CD4-positive, CD25-positive, alpha-beta regulatory T cell (primary cell): ENCODE data around the gene ULK4. TPM values are rescaled to one million over a fixed set of nuclear protein-coding genes. Genes with fewer than 3 reads are reported as not detected.

Experiments
- ATAC-seq, 2 donors: fragments of 150-1000 bp; cut with Tn5 transposase; one replicate each; pipeline ENCODE4 v1.10.0; 2021; ENCODE audit warnings: low read depth in 2 of 2, moderate number of reproducible peaks in 2 of 2, moderate library complexity in 1 of 2
- DNase-seq, 3 donors: peaks; one replicate each; pipeline versions ENCODE4 v3.0.0 to v3.0.0-alpha.2; 2012 to 2022; ENCODE audit warnings: mixed read lengths in 1 of 3
- H3K27ac ChIP-seq: one replicate; pipeline ENCODE4 v1.7.0; 2013; ENCODE audit warnings: mild to moderate bottlenecking, low read length; ENCODE audit not compliant: insufficient read depth, poor library complexity, severe bottlenecking
- H3K27me3 ChIP-seq: one replicate; pipeline ENCODE4 v1.7.0; 2013; ENCODE audit warnings: low read length; ENCODE audit not compliant: control insufficient read depth, insufficient read depth
- H3K36me3 ChIP-seq: one replicate; pipeline ENCODE4 v1.7.0; 2013; ENCODE audit warnings: mild to moderate bottlenecking, low read length, moderate library complexity; ENCODE audit not compliant: control insufficient read depth, insufficient read depth
- H3K4me1 ChIP-seq: 2 replicates; pipeline ENCODE4 v1.7.0; 2013; ENCODE audit warnings: mild to moderate bottlenecking, low read length; ENCODE audit not compliant: insufficient read depth, control insufficient read depth, poor library complexity, severe bottlenecking
- H3K4me3 ChIP-seq: one replicate; pipeline ENCODE4 v1.7.0; 2013; ENCODE audit warnings: low read depth, mild to moderate bottlenecking, low read length, moderate library complexity
- H3K9me3 ChIP-seq, 2 experiments: 1 replicate in 1 of 2; 2 replicates in 1 of 2; pipeline ENCODE4 v1.7.0; 2013; ENCODE audit warnings: low read length in 2 of 2, mild to moderate bottlenecking in 1 of 2, moderate library complexity in 1 of 2; ENCODE audit not compliant: control insufficient read depth in 2 of 2
- H3K27ac Mint-ChIP-seq, 3 donors: one replicate each; pipeline ENCODE4 v1.8.0; 2020 to 2022; ENCODE audit warnings: mild to moderate bottlenecking in 3 of 3, mixed read lengths in 3 of 3, moderate library complexity in 2 of 3
- H3K27me3 Mint-ChIP-seq: one replicate; pipeline ENCODE4 v1.8.0; 2022; ENCODE audit warnings: mild to moderate bottlenecking, mixed read lengths
- H3K36me3 Mint-ChIP-seq: one replicate; pipeline ENCODE4 v1.8.0; 2020; ENCODE audit warnings: mixed read lengths
- H3K4me1 Mint-ChIP-seq, 4 donors: one replicate each; pipeline ENCODE4 v1.8.0; 2020 to 2022; ENCODE audit warnings: mixed read lengths in 4 of 4, mild to moderate bottlenecking in 1 of 4
- H3K4me3 Mint-ChIP-seq, 4 donors: one replicate each; pipeline ENCODE4 v1.8.0; 2020 to 2022; ENCODE audit warnings: mild to moderate bottlenecking in 4 of 4, mixed read lengths in 4 of 4, moderate library complexity in 3 of 4
- H3K9me3 Mint-ChIP-seq, 7 donors: one replicate each; pipeline ENCODE4 v1.8.0; 2020 to 2022; ENCODE audit warnings: mixed read lengths in 7 of 7, mild to moderate bottlenecking in 3 of 7, moderate library complexity in 2 of 7
- polyA plus RNA-seq, 4 donors: library from polyadenylated mRNA; unstranded; fragments of 300-500 nt; fragmentation: Illumina TruSeq; gene quantifications; one replicate each; pipeline ENCODE4 v1.2.3, GENCODE V29; 2021
- total RNA-seq: library from RNA; stranded (reverse); gene quantifications from one replicate; pipeline ENCODE4 v1.2.3, GENCODE V29; 2022

The ULK4 gene
- total RNA-seq (27.2 TPM), polyA plus RNA-seq (10 to 100 TPM in 2 of 4 donors, 1 to 10 TPM in 2; 9.3 to 14.3 (median 10.3) TPM)

GRCh38 chr3:41961751-41962679 is at the start of gene ULK4:
Gene ULK4, minus strand, starts transcription at chr3:41962103. Its CDS starts 7,344 bp downstream, at chr3:41954759.
- peak within 1 kb of the TSS; percentile 96 to 98 (median 98) for H3K27ac Mint-ChIP-seq
- H3K4me1 ChIP-seq, result peaks cover 20% of the 10 kb centered on the region
- H3K27me3 ChIP-seq, result no peaks in the 10 kb centered on the region
- H3K27ac ChIP-seq, result peak within 1 kb of the TSS; percentile 90
- H3K27me3 Mint-ChIP-seq, result peaks cover under 1% of the 10 kb centered on the region
- DNase-seq, result peak; percentile 93 to 99 (median 96)
- peaks cover 8 to 24% (median 14%) of the 10 kb centered on the region in 4 donors for H3K4me1 Mint-ChIP-seq
- peak; percentile 91 to 92 for ATAC-seq
- H3K4me3 ChIP-seq, result peak within 1 kb of the TSS; percentile 93
- no peaks in the 10 kb centered on the region for H3K9me3 ChIP-seq
- H3K36me3 ChIP-seq, result no peaks in the 10 kb centered on the region
- no peaks in the 10 kb centered on the region for H3K36me3 Mint-ChIP-seq
- H3K9me3 Mint-ChIP-seq, result no peaks in the 10 kb centered on the region
- H3K4me3 Mint-ChIP-seq, result peak within 1 kb of the TSS; percentile 96 to 99 (median 98)

GRCh38 chr3:42010530-42010929 is 48.6 kb upstream of the ULK4 start:
- H3K4me3 Mint-ChIP-seq, result no peak overlapping the region
- H3K4me1 Mint-ChIP-seq, result peaks cover 6 to 24% (median 18%) of the 10 kb centered on the region in 4 donors
- ATAC-seq (no peak), DNase-seq (no peak)
- H3K4me1 ChIP-seq, result peaks cover 25% of the 10 kb centered on the region
- no peaks in the 10 kb centered on the region for H3K9me3 ChIP-seq
- peaks cover 0 to 2% (median 0%) of the 10 kb centered on the region in 7 donors for H3K9me3 Mint-ChIP-seq
- no peak overlapping the region for H3K27ac ChIP-seq
- H3K36me3 ChIP-seq, result no peaks in the 10 kb centered on the region
- H3K36me3 Mint-ChIP-seq, result no peaks in the 10 kb centered on the region
- H3K27me3 ChIP-seq, result no peaks in the 10 kb centered on the region
- H3K27me3 Mint-ChIP-seq, result peaks cover 4% of the 10 kb centered on the region
- H3K27ac Mint-ChIP-seq, result no peak overlapping the region
- H3K4me3 ChIP-seq, result no peak overlapping the region

- Histone ChIP-seq H3K9me3 (no peaks in the 10 kb centered on the region), H3K4me3 (no peak overlapping the region), H3K36me3 (no peaks in the 10 kb centered on the region), H3K4me1 (peaks cover 15% of the 10 kb centered on the region), H3K27me3 (no peaks in the 10 kb centered on the region), H3K27ac (no peak overlapping the region)
- H3K4me1 Mint-ChIP-seq, result peaks cover 3 to 20% (median 11%) of the 10 kb centered on the region in 4 donors
- no peak overlapping the region for H3K27ac Mint-ChIP-seq
- H3K36me3 Mint-ChIP-seq, result no peaks in the 10 kb centered on the region
- peaks cover 4% of the 10 kb centered on the region for H3K27me3 Mint-ChIP-seq
- no peak for DNase-seq
- peak overlapping the region in 1 of 4 donors; percentile 58 for H3K4me3 Mint-ChIP-seq
- peaks cover 0 to 2% (median 0%) of the 10 kb centered on the region in 7 donors for H3K9me3 Mint-ChIP-seq
- ATAC-seq, result no peak
Observed at GRCh38 chr3:42009456-42009855, 47.6 kb upstream of the ULK4 start.

GRCh38 chr3:42007785-42008184 is 45.9 kb upstream of the ULK4 start:
- peaks cover 4% of the 10 kb centered on the region for H3K27me3 Mint-ChIP-seq
- Histone ChIP-seq H3K9me3 (no peaks in the 10 kb centered on the region), H3K27ac (no peak overlapping the region), H3K4me3 (no peak overlapping the region), H3K4me1 (peaks cover 4% of the 10 kb centered on the region), H3K27me3 (no peaks in the 10 kb centered on the region), H3K36me3 (no peaks in the 10 kb centered on the region)
- peaks cover 0 to 2% (median 0%) of the 10 kb centered on the region in 7 donors for H3K9me3 Mint-ChIP-seq
- H3K27ac Mint-ChIP-seq, result peak overlapping the region in 1 of 3 donors; percentile 64
- H3K4me3 Mint-ChIP-seq, result peak overlapping the region in 1 of 4 donors; percentile 73
- no peaks in the 10 kb centered on the region for H3K36me3 Mint-ChIP-seq
- ATAC-seq, result no peak
- DNase-seq, result no peak
- H3K4me1 Mint-ChIP-seq, result peaks cover 0 to 11% (median 5%) of the 10 kb centered on the region in 4 donors

GRCh38 chr3:42005401-42005800 is 43.5 kb upstream of the ULK4 start:
- DNase-seq, result no peak
- H3K27me3 ChIP-seq, result no peaks in the 10 kb centered on the region
- H3K27me3 Mint-ChIP-seq, result peaks cover 4% of the 10 kb centered on the region
- H3K36me3 ChIP-seq, result no peaks in the 10 kb centered on the region
- no peak overlapping the region for H3K4me3 Mint-ChIP-seq
- H3K4me3 ChIP-seq, result no peak overlapping the region
- H3K27ac ChIP-seq, result no peak overlapping the region
- H3K9me3 Mint-ChIP-seq, result peaks cover 0 to 3% (median 0%) of the 10 kb centered on the region in 7 donors
- H3K4me1 Mint-ChIP-seq, result peaks cover 0 to 5% (median 0%) of the 10 kb centered on the region in 4 donors
- no peaks in the 10 kb centered on the region for H3K9me3 ChIP-seq
- H3K27ac Mint-ChIP-seq, result no peak overlapping the region
- no peaks in the 10 kb centered on the region for H3K4me1 ChIP-seq
- ATAC-seq, result no peak
- no peaks in the 10 kb centered on the region for H3K36me3 Mint-ChIP-seq

GRCh38 chr3:42002790-42003189 is 40.9 kb upstream of the ULK4 start:
- Mint-ChIP-seq H3K4me3 (no peak overlapping the region), H3K27me3 (peaks cover 9% of the 10 kb centered on the region), H3K27ac (no peak overlapping the region), H3K4me1 (no peaks in the 10 kb centered on the region), H3K36me3 (no peaks in the 10 kb centered on the region), H3K9me3 (peaks cover 0 to 3% (median 0%) of the 10 kb centered on the region in 7 donors)
- DNase-seq, result no peak
- no peaks in the 10 kb centered on the region for H3K27me3 ChIP-seq
- ATAC-seq, result no peak
- H3K9me3 ChIP-seq, result no peaks in the 10 kb centered on the region
- no peak overlapping the region for H3K4me3 ChIP-seq
- H3K4me1 ChIP-seq, result no peaks in the 10 kb centered on the region
- no peak overlapping the region for H3K27ac ChIP-seq
- H3K36me3 ChIP-seq, result no peaks in the 10 kb centered on the region

- peaks cover 6% of the 10 kb centered on the region for H3K27me3 Mint-ChIP-seq
- Histone ChIP-seq H3K27ac (no peak overlapping the region), H3K4me3 (no peak overlapping the region), H3K27me3 (no peaks in the 10 kb centered on the region), H3K9me3 (no peaks in the 10 kb centered on the region), H3K36me3 (no peaks in the 10 kb centered on the region), H3K4me1 (no peaks in the 10 kb centered on the region)
- peak overlapping the region in 1 of 3 donors; percentile 10 for H3K27ac Mint-ChIP-seq
- no peaks in the 10 kb centered on the region for H3K36me3 Mint-ChIP-seq
- ATAC-seq, result no peak
- no peaks in the 10 kb centered on the region for H3K4me1 Mint-ChIP-seq
- peaks cover 0 to 3% (median 0%) of the 10 kb centered on the region in 7 donors for H3K9me3 Mint-ChIP-seq
- H3K4me3 Mint-ChIP-seq, result no peak overlapping the region
- DNase-seq, result no peak
Observed at GRCh38 chr3:42001777-42002176, 39.9 kb upstream of the ULK4 start.
